ENCODE data around the gene RTL3. TPM values are rescaled to one million over a fixed set of nuclear protein-coding genes. Genes with fewer than 3 reads are reported as not detected.

RTL3 gene
- total and polyA plus RNA-seq, 2 of the 4 experiments (the other 2 are of a cell fraction), result 1.1 TPM

DNA sequence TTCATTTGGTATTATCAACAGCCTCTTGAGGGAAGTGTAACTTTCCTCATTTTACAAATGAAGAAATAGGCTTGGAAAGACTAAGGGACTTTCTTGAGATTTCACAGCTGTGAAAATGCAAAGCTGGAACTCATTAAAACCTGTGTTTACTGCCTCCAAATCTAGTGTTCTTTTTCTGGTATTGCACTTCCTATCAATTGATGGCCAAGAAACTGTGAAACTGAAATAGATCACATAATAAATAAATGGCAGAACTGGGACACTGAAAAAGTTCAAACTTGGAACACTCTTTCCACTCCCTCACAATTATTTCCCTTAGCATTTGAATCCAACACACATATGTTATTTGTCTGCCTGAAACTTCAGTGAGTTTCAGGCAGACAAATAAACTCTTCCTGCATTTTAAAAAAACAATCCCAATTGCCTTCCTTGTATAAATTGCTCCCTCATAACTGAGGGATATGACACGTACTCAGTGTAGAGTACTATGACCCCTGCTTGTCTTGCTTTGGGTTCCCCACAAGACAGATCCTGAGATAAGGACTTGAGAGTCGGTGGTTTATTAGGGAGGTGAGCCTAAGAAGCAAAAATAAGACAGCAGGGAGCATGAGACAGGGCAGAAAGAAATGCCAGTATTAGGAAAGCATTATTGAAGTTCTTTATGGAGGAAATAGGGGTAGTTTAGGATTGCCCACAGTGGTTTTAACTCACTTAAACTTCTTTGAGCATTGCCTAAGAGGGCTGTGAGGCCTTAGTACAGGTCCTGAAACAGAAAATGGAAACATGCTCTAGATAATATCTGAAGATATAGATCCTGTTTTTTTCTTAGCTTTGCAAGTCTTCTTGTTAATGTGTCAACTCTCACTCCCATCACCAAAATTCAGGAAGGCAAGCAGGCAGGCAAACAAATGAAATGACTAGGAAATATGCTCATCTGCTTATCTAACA lies 33.9 kb downstream of the RTL3 start:
- H4K91ac ChIP-seq (ENCODE audit: insufficient read depth, low read depth, low read length), result no peak overlapping the region

More for the DNA sequence above, 33.9 kb downstream of the RTL3 start:
- no peak overlapping the region for H3K56ac ChIP-seq (ENCODE audit: extremely low read depth, insufficient read depth, low read length)
- in situ Hi-C loops (cut with MboI; ENCODE audit: low sequenced_read_pairs) (no loop called here), intact Hi-C loops (cut with micrococcal nuclease) (no loop called here), dilution Hi-C loops (cut with HindIII; ENCODE audit: low sequenced_read_pairs, unreplicated experiment) (no loop called here)
- H2AFZ ChIP-seq (replicated peaks; ENCODE audit: low read length, poor library complexity), result no peak overlapping the region
- H3K9ac ChIP-seq (ENCODE audit: low read depth, low read length), result no peak overlapping the region
- no peak overlapping the region for H2BK15ac ChIP-seq (ENCODE audit: low read depth, low read length)
- WGBS, 2 experiments (ENCODE audit: extremely low coverage in 2 of 2, insufficient read length in 1 of 2), result no CpG with 5 or more reads among the region's 2 CpGs
- H3K9me1 ChIP-seq (ENCODE audit: insufficient read depth, low read length), result no peaks in the 10 kb centered on the region
- no peak overlapping the region for H2AK9ac ChIP-seq (replicated peaks; ENCODE audit: low read depth, low read length, poor library complexity)
- no peak overlapping the region for H3K4me2 ChIP-seq (ENCODE audit: low read depth, low read length)
- DNase-seq (no peak), ATAC-seq (ENCODE audit: low read depth) (no peak)
- no peak overlapping the region for H4K8ac ChIP-seq (ENCODE audit: low read depth in 2 of 2, low read length in 2 of 2)
- TF ChIP-seq BHLHE40 (IDR thresholded peaks at IDR 0.05; ENCODE audit: low read depth, low read length), result no peak
- no peak for TF ChIP-seq CHD1 (IDR thresholded peaks at IDR 0.05; ENCODE audit: low read depth, low read length)
- no peaks in the 10 kb centered on the region for H3K79me1 ChIP-seq (ENCODE audit: low read depth in 1 of 2, low read length in 2 of 2)
- no peaks in the 10 kb centered on the region for H4K20me1 ChIP-seq (ENCODE audit: insufficient read depth, low read length)
- ChIA-PET CTCF (no interaction called here), POLR2A (ENCODE audit: unreplicated experiment) (no interaction called here)
- no peak overlapping the region for H3K27ac ChIP-seq (ENCODE audit: insufficient read depth, low read length)
- H3K4ac ChIP-seq (ENCODE audit: low read depth, low read length), result no peak overlapping the region
- no peak overlapping the region for H4K5ac ChIP-seq (ENCODE audit: low read depth, low read length)
- H2BK5ac ChIP-seq (ENCODE audit: low read depth, low read length, poor library complexity, severe bottlenecking), result no peak overlapping the region
- BruUV-seq (replicated peaks), result no TSS peak
- H3K27me3 ChIP-seq (ENCODE audit: control insufficient read depth, insufficient read depth, low read length), result no peaks in the 10 kb centered on the region
- H3K14ac ChIP-seq (replicated peaks; ENCODE audit: low read depth, low read length), result no peak overlapping the region
- H3K4me3 ChIP-seq (ENCODE audit: insufficient read depth, low read depth, low read length), result no peak overlapping the region
- no peak overlapping the region for H3K23ac ChIP-seq (ENCODE audit: low read depth, low read length)
- H2BK20ac ChIP-seq (ENCODE audit: low read depth, low read length), result no peak overlapping the region
- no peak overlapping the region for H3K18ac ChIP-seq (ENCODE audit: low read depth, low read length)
- H3K36me3 ChIP-seq (ENCODE audit: control insufficient read depth, insufficient read depth, low read length), result no peaks in the 10 kb centered on the region
- no peaks in the 10 kb centered on the region for H3K9me3 ChIP-seq (ENCODE audit: control insufficient read depth, insufficient read depth, low read length)
- no peak overlapping the region for H2BK120ac ChIP-seq (ENCODE audit: low read depth, low read length)
- H3K4me1 ChIP-seq (ENCODE audit: control insufficient read depth, insufficient read depth, low read length), result no peaks in the 10 kb centered on the region
- H2AK5ac ChIP-seq (ENCODE audit: low read depth, low read length), result no peak overlapping the region

Data from IMR-90 (cell line).